ENCODE results near the gene STMN1. TPM values are rescaled to one million over a fixed set of nuclear protein-coding genes. Genes with fewer than 3 reads are reported as not detected.
A peak's percentile ranks its signal among the peaks of the same experiment; 100 is the strongest.

Gene STMN1
- total and polyA plus RNA-seq, 9 of the 15 experiments (the other 6 are each of a cell fraction or from before 2014, with no cell fraction given) = 269 to 2,153 (median 595) TPM

GRCh38 chr1:25933479-25934365, 27.5 kb upstream of the STMN1 start (continued):
- TF ChIP-seq, protein P1, sequence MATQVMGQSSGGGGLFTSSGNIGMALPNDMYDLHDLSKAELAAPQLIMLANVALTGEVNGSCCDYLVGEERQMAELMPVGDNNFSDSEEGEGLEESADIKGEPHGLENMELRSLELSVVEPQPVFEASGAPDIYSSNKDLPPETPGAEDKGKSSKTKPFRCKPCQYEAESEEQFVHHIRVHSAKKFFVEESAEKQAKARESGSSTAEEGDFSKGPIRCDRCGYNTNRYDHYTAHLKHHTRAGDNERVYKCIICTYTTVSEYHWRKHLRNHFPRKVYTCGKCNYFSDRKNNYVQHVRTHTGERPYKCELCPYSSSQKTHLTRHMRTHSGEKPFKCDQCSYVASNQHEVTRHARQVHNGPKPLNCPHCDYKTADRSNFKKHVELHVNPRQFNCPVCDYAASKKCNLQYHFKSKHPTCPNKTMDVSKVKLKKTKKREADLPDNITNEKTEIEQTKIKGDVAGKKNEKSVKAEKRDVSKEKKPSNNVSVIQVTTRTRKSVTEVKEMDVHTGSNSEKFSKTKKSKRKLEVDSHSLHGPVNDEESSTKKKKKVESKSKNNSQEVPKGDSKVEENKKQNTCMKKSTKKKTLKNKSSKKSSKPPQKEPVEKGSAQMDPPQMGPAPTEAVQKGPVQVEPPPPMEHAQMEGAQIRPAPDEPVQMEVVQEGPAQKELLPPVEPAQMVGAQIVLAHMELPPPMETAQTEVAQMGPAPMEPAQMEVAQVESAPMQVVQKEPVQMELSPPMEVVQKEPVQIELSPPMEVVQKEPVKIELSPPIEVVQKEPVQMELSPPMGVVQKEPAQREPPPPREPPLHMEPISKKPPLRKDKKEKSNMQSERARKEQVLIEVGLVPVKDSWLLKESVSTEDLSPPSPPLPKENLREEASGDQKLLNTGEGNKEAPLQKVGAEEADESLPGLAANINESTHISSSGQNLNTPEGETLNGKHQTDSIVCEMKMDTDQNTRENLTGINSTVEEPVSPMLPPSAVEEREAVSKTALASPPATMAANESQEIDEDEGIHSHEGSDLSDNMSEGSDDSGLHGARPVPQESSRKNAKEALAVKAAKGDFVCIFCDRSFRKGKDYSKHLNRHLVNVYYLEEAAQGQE (IDR thresholded peaks at IDR 0.05; ENCODE audit: borderline replicate concordance) = no peak
- TF ChIP-seq, protein P1 (CRISPR knock-in tag; IDR thresholded peaks at IDR 0.05; ENCODE audit: low read depth) = no peak
- peak; percentile 54 for TF ChIP-seq TAF1 (IDR thresholded peaks at IDR 0.05; ENCODE audit: control insufficient read depth, extremely low read depth, insufficient read depth, low read length, severe bottlenecking)
- TF ChIP-seq BHLHE40 (IDR thresholded peaks at IDR 0.05; ENCODE audit: low read length) = peak; percentile 87
- 0 out of 2 replicates have a peak, but pooled peaks have one; percentile 11 for TF ChIP-seq HMGXB4 (CRISPR knock-in tag; IDR thresholded peaks at IDR 0.05)
- TF ChIP-seq, protein P2, sequence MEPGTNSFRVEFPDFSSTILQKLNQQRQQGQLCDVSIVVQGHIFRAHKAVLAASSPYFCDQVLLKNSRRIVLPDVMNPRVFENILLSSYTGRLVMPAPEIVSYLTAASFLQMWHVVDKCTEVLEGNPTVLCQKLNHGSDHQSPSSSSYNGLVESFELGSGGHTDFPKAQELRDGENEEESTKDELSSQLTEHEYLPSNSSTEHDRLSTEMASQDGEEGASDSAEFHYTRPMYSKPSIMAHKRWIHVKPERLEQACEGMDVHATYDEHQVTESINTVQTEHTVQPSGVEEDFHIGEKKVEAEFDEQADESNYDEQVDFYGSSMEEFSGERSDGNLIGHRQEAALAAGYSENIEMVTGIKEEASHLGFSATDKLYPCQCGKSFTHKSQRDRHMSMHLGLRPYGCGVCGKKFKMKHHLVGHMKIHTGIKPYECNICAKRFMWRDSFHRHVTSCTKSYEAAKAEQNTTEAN (CRISPR knock-in tag; IDR thresholded peaks at IDR 0.05) = no peak
- TF ChIP-seq TEAD1 (CRISPR knock-in tag; IDR thresholded peaks at IDR 0.05) = peak in 1 of 2 experiments; percentile 60; a peak in 2 of 4 replicates
- TF ChIP-seq NONO (IDR thresholded peaks at IDR 0.05; ENCODE audit: low read depth in 2 of 2, low read length in 1 of 2) = peak in 1 of 2 experiments; percentile 12; a peak in 1 of 4 replicates
- TF ChIP-seq FOXA3 (CRISPR knock-in tag; conservative IDR thresholded peaks at IDR 0.05 in 1 of 2, IDR thresholded peaks at IDR 0.05 in 1 of 2) = peak; percentile 26 to 27; a peak in 2 of 4 replicates
- no peak for TF ChIP-seq ZNF717 (CRISPR knock-in tag; IDR thresholded peaks at IDR 0.05)
- peak; percentile 45 for TF ChIP-seq RBFOX2 (IDR thresholded peaks at IDR 0.05; ENCODE audit: low read depth, low read length)
- TF ChIP-seq ATF7 (IDR thresholded peaks at IDR 0.05) = peak; percentile 99
